HS-27A (cell line): ENCODE results near the gene CHMP4B.
"Not testable (repeated sequence)": the region's sequence is repeated elsewhere in the genome, so short reads cannot be mapped to it uniquely, and the experiment has no call there.

Source experiments
- DNase-seq: peaks from one replicate; pipeline ENCODE4 v3.0.0-alpha.2; 2012; ENCODE audit warnings: low read depth, missing footprints

CHMP4B gene

DNA sequence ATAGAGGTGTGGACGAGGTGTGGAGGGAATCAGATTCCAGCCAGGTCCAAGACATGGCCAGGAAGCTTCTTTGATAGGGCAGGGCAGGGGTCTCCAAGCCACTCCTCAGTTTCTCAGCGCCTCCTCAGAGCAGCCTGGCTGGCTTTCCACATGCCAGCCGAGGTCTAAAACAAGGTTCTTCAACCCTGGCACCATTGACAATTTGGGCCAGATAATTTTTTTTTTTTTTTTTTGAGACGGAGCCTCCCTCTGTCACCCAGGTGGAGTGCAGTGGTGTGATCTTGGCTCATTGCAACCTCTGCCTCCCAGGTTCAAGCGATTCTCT, 21.3 kb upstream of the CHMP4B start:
- DNase-seq: no peak

DNA sequence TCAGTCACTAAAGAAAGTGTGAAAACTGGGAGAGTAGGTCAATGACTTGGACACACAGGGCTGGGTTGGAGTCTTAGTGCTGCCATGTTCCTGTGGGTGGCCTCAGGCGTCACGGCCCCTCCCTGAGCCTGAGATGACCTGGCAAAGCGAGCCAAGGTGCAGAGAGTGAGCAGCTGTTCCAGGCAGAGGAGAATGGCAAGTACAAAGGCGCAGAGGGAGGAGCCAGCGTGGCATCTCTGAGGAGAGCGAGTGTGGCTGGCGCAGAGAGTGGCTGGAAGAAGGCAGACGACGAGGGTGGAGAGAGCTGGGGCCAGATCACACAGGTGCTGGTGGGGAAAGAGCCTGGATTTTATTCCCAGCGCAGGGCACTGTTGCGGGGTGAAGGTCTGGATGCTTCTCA, 20.6 kb upstream of the CHMP4B start:
- DNase-seq: no peak

DNA sequence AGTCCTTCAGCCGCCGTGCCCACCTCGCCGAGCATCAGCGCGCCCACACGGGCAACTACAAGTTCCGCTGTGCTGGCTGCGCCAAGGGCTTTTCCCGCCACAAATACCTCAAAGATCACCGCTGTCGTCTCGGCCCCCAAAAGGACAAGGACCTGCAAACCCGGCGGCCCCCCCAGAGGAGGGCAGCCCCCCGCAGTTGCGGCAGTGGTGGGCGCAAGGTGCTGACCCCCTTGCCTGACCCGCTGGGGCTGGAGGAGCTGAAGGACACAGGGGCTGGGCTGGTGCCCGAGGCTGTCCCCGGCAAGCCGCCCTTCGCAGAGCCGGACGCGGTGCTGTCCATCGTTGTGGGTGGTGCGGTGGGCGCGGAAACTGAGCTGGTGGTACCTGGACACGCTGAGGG, 20.1 kb upstream of the CHMP4B start:
- DNase-seq: no peak

DNA sequence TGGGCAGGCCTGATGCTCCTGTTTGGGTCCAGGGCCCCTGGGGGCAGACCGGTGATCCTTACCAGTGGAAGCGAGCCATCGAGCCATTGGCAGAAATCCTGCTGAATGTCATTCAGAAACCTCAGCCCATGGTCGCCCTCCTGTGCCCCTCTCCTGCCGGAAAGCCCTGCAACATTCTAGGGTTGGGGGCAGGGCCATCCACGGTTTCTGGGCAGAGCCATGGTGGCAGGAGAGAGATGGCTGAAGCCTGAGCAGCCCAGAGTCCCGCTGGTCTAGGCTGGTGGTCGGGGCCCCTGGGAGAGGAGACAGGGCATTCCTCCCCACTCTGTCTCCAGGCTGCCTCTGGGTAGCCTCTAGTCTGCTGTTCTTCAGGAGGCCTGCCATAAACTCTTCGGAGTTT, 19.6 kb upstream of the CHMP4B start:
- DNase-seq: no peak

DNA sequence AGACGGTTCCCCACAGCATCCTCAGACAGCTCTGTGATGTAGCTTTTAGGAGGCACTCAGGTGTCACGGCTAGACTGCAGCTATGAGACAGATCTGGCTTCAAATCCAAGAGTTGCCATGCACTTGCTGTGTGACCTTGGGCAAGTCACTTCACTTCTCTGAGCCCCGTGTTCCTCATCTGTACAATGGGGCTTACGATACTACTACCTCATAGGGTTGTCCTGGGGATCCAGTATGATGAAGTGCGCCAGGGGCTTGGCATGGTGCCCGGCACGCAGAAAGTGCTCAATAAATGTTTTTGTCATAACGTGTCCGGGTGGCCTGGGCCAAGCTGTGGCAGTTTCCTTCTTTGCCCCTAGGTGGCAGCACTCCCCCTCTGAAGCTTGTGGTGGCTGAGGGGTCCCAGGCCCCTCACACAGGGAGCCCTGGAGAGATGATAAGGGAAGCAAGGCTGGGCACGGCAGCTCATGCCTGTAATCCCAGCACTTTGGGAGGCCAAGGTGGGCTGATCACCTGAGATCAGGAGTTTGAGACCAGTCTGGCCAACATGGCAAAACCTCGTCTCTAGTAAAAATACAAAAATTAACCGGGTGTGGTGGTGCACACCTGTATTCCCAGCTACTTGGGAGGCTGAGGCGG, 19.1 kb upstream of the CHMP4B start:
- DNase-seq: no peak

DNA sequence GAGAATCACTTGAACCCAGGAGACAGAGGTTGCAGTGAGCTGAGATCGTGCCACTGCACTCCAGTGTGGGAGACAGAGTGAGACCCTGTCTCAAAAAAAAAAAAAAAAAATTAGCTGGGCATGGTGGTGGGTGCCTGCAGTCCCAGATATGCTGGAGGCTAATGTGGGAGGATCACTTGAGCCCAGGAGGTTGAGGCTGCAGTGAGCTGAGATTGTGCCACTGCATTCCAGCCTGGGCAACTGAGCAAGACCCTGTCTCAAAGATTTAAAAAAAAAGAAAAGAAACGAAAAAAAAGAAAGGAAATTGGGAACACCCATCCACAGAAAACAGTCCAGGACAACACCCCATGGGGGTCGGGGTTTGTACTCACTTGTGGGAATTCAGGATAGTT, 18.6 kb upstream of the CHMP4B start:
- DNase-seq: not testable (repeated sequence)

DNA sequence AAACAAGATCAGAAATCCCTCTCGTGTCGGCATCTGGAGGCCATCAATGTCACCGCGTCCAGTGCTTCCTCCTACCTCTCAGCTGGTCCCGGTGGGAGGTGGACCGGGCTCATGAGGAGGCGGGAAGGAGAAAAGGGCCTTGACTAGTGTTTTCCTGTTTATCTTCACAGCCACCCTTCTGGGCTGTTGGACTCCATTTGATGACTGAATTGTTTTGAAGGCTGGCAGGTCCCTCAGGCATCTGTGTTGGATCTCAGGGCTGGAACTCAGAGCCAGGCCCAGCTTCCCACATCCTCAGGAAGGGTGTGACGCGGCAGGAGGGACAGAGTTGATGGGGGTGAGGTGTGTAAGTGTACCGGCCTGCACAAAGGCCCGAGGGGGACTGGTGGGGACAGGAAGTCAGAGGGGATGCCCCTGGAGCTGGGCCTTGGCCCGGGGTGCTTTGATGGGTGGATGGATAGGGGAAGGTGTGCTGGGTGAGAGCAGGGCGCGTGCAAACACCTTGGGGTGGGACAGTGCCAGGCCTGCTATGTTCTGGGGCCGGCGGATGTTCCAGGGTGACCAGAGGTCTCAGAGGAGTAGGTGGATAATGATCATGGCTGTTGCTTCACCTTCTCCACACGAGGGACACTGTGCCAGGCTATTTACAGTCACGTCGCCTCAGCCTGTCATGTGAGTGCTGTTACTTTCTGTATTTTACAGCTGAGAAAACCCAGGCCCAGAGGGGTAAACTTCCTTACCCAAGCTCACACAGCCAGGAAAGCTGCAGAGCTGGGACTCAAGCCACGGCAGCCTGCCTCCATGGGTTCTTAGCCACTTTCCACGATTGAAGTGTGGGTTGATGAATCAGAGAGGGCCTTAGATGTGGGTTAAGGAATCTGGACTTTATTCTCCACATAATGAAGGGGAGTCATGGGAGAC, 17.9 kb upstream of the CHMP4B start:
- DNase-seq: no peak

DNA sequence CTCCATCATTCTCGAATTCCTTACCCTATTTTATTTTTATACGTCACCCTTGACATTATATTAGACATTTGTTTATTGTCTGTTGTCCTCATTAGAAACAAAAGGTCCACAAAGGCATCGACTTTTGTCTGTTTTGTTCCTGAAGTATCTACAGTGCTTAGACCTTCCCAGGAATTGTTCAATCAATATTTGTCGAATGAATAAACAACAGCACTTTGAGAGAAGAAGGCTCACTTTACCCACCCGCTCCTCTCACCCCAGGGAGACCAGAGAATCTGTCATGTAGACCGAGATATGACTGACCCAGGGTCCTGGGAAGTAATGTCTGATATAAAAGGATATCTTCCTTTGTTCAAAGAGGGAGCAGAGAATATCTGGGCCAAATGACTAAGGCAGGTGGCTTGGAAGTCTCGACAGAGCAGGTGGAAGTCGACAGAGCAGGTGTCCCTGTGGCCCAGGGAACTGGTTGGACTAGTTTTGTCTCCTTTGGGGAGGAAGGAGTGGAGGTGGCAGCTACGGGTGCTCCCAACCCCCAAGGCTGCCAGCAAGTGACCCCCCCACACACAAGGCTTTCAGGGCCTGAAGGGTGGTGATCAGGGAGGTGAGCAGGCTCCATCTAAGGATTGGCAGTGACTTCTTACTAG, 14.8 kb upstream of the CHMP4B start:
- DNase-seq: no peak

DNA sequence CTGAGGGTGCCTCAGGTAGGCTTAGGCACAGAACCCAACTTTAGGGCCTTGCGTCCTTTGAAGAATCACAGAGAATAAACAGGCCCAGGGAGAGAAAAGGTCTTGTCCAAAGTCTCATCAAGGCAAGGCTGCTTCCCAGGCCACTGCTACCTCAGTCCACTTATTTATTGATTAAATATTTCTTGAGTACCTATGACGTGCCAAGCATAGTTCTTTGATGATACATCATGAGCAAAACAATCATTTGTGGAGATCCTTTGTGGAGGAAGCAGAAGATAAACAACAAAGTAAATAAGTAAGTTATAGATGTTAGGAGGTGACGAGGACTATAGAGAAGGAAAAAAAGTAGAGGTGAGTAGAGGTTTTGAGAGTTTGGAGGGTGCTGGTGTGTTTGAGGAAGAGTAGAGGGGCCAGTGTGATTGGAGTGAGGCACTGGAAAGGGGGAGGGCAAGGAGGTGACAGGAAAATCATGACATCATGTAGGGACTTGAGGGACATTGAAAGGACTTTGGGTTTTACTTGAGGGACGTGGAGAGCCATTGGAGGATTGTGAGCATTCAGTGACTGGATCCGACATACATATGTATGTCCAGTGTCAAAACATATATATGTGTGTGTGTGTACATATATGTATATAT, 14.1 kb upstream of the CHMP4B start:
- no peak for DNase-seq

DNA sequence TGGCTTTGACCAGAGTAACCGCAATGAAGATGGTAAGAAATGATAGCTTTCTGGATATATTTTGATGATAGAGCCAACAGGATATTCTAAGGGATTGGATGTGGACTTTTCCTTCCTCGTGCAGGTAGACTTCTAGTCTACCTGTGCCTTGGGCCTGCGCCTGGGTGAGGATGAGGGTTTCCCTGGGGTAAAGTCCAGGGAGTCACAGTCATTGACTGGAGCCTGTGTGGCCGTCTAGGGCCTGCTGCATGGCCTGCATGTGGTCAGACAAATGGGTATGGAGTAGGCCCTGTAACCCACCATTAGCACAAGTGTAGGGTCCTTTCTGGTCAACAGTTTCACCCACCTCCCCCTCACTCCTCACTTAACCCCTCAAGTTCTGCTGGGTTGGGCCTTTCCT, 12.7 kb upstream of the CHMP4B start:
- no peak for DNase-seq

DNA sequence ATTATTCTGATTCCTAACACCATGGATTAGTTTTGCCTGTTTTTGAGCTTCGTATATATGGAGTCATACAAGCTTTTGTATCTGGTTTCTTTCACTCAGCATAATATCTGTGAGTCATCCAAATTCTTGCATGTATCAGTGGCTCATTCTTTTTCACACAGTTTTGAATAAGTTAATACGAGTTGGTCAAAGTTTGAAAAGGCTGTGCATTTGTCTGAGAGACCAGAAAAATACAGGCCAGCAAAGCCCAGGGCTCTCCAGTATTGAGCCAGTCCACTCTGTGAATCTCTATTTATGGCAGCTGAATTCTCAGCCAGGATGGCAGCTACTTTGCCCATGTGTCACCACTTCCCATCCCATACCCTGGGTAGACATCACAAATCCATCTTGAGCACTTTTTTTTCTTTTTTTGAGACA, 7.2 kb upstream of the CHMP4B start:
- peak; percentile 60 for DNase-seq

DNA sequence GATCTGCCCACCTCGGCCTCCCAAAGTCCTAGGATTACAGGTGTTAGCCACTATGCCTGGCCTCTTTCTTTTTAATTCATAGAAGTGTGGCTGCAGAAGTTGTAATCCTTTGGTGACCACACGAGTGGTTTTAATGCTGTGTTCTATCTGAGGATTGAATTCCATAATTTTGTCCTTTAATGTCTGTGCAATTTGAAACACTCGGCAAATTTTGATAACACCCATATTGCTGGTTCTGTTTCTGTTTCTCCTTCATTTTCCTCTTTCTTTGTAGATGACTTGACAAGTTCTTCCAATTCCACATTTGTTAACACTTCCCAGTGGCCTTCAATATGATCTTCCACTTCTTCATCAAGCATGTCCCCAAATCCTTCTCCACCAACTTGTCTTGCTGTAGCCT, 2.8 kb upstream of the CHMP4B start:
- no peak for DNase-seq

DNA sequence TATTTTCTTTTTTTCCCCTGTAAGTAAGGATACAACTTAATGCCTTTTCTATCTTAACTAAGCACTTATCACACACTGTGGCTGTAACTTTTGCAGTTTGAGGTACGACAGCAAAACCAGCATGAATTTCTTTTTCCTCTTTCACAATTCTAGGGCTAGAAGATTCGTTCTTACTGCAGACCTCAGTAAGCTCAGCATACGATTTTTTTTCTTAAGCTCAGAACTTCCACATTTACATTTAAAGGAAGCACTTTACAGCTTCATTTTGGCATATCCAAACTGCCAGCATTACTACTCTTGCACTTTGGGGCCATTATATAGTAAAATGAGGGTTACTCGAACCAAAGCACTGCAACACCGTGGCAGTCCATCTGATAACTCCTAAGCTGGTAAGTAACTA, 889 bp upstream of the CHMP4B start:
- DNase-seq: no peak

DNA sequence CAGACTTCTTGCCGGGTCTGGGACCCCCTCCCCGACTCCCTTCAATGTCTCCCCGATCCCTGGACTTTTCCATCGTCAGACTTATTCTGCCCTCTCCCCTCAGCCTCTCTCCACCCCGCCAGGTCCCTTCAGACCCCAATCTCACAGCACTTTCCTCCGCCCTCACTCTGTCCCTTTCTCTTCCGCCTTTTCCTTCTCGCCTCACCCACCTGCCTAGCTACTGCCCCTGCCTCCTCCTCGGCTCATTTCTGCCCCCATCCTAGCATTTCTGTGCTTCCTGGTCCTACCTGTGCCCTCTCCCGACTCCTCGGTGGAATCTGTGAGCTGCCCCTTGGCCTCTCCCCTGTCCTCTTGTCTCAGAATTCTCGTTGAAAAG, 616 bp downstream of the CHMP4B start:
- no peak for DNase-seq

DNA sequence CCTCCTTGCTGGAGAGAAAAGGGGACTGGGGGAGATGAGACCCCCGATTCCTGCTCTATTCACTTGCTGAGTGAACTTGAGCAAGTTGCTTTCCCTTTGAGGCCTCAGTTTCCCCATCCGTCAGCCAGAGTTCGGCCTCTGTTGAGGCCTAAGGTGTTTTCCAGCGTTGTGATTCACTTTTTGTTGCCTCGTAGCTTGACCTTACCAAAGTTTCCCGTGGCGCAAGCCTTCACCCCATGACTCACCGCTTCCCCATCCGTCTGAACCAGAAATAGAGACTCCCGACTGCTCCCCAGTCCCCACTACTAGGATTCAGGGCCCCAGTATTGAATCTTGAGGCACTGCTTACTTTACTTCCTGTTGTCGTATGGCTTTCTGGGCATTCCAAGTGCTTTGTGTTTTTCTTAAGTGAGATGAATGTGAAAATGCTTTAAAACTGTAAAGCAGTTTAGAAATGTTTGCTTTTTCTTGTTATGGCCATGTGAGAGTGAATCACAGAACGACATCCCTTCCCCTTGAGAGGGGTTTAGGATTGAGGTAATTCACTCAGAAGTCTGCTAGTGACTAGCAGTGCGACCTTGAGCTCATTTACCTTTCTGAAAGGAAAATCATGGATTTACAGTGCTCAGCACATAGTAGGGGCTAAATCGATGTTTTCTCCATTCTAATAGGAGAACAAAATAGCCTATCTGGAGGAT, 1.2 kb downstream of the CHMP4B start:
- DNase-seq: peak; percentile 75

DNA sequence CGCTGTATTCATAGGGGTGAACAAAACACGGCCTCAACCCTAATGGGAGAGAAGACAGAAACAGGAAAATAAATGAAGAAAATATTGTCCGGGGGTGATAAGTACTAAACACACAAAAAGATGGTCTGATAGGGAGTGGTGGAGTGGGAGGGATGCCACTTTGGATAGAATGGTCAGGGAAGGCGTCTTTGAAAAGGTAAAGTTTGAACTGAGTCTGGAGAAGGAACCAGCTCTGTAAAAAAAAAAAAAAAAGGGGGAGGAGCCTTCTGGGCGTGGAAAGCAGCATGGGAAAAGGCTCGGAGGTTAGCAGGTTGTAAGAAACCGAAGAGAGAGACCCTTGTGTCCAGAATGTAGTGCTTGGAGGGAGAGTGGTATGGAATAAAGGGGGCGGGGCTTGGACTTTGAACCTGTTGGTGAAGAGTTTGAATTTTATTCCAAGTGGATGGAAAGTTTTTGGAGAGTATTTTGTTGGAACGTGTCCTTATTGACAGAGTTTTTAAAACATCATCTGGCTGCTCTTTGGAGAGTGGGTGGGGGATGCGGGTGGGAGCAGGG, 1.8 kb downstream of the CHMP4B start:
- no peak for DNase-seq

DNA sequence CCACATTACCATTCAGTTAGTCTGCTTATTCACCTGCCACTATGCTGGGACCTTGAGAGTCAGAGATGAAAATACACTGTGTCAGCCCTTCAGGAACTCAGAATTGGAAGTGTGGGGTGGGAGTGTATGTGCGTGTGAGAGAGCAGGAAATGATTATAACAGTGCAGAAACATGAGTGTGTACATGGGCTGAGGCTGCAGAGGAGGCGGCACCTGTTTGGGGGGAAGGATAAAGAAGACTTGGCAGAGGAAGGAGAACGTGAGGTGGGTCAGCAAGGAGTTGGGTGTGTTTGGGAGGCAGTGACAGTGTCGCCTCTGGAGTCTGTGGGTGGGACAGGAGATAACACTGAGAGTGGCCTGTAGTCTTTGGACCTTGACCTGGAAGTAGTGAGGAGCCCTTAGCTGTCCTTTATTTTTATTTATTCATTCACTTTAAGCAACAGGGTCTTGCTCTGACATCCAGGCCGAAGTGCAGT, 3.1 kb downstream of the CHMP4B start:
- DNase-seq: no peak

DNA sequence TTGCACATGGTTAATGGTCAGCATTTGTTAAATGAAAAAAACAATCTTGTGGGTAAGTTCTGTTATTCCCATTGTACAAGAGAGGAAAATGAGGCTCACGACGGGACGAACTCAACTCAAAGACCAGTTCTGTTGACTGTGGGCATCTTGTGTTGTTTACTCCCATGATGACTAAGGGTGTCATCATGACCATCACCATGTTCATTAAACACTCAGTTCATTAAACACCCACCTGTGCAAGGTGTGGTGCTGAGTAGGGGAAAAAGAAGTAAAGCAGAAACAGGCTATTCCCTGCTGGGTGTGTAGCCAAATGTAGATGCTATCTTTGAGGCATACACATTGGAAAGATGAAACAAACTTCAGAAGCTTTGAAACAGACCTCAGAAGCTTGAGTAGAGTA, 4.5 kb downstream of the CHMP4B start:
- DNase-seq: no peak

DNA sequence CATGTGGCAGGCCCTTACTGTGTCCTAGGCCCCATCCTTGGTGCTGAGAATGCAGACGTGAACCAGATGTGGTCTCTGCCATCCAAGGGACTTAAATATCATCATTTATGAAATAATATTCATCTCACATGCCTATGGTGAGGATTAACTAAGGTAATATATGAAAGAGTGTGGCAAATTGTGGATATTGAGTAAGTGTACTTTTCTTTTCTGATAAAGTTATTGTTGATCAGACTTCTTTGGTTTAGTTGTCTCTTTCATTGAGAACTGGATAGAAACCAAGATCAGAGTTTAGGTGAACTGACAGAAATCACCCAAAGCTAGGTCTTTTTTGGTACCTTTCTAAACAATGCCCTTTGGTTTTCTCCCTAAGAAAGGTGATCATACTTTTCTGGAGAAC, 5.0 kb downstream of the CHMP4B start:
- DNase-seq: no peak

DNA sequence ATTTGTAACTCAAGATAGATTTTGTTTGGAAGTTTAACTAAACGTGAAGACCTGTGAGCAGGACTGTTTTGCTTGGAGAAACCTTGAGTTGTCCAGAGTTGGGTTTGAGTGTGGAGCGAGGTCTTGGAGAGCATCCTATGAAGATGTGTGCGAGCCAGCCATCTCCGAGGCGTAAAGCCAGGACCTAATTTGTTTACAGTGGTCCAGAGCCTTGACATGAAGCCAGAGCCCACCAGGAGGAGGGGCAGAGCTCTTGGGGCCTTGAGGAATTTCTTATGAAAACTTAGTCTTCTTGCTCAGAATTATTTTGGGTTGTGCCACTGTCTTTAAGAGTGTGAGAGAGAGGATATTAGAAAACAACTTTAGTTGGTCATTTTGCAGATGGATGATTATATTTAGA, 6.3 kb downstream of the CHMP4B start:
- DNase-seq: no peak

DNA sequence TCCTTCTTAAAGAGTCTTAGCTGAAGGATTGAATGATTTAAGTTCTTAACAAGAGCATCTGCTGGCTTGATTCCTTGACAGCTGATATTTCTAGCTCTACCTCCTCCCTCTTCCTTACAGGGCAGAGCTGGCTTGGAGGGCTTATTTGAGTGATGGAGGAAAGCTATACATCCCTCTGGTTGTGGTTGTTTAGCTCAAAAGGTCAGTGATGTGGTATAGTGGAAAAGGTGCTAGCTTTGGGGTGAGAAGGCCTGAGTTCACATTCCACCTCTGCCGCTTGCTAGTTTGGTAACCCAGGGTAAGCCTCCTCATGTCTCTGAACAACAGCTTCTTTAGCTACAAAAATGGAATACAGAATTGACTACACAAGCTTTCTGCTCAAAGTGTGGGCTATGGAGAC, 8.3 kb downstream of the CHMP4B start:
- DNase-seq: no peak

DNA sequence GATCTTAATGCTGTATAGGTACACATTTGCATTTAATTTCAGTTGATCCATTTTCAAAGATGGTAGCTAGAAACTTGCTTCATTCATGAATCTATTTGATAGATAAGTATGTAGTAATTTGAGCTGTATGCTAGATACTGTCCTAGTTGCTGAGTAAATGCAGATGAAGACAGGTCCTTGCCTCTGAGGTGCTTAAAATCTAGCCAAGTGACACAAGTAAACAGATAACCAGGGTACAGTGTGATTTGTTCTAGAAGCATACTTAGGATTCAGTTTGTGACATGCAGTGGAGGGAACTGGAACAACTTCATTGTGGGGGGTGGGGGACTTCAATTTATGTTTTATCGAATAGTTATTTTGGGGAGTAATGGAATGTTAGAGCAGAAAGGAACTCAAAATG, 9.2 kb downstream of the CHMP4B start:
- DNase-seq: no peak
